ENCODE measurements around the gene UCK2. TPM values are rescaled to one million over a fixed set of nuclear protein-coding genes. Genes with fewer than 3 reads are reported as not detected.

The UCK2 gene
- total and polyA plus RNA-seq, 2 of the 8 experiments (the other 6 are each of a cell fraction or from before 2014, with no cell fraction given) = 103 to 109 TPM

DNA sequence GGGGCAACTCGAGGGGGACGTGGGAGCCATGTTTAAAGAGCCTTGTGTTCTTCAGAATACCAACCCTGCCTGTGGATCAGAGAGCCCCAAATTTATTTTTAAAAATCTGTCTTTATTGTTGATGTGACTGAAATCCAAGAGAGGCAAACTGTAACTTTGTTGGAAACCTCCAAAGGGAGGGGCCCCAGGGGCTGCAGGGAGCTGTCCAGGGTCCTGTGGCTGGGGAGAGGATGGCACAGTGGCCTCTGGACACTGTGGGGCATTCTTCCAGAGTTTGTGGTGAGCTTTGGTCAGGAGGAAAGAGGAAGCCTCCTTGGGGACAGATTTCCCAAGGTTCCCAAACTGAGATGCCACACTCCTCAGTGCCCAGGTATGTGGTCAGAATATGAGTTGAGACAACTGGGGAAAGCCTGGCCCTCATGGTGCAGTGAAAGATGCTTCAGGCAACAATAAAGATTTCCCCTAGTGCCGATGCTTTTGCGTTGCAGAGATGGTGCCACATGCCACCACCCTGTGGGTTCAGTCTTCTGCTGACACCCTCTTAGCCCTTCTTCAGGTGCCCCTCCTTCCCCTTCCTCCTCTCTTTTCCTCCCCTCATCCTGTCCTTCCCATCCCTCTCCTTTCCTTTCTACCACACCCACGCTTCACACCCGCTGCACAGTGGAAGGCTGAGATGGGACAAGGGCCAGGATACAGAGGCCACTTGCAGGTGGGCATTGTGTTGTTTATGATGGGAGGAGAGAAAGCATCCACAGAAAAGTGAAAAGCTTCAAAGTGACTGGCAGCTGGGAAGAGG lies 122.1 kb downstream of the UCK2 start:
- Histone ChIP-seq H3K79me1 (ENCODE audit: low read depth, low read length) (no peaks in the 10 kb centered on the region), H2BK120ac (replicated peaks; ENCODE audit: low read depth, low read length) (no peak overlapping the region), H2BK12ac (ENCODE audit: low read depth, low read length) (no peak overlapping the region), H2BK20ac (ENCODE audit: low read length) (no peak overlapping the region), H3K36me3 (ENCODE audit: control insufficient read depth in 2 of 4, insufficient read depth in 4 of 4, low read length in 3 of 4) (no peaks in the 10 kb centered on the region), H3K23ac (ENCODE audit: insufficient read length) (no peak overlapping the region), H4K5ac (ENCODE audit: insufficient read length, low read depth, low read length) (no peak overlapping the region), H3K27me3 (replicated peaks in 1 of 4; ENCODE audit: control insufficient read depth in 3 of 4, extremely low read depth in 1 of 4, insufficient read depth in 3 of 4, low read length in 3 of 4) (no peaks in the 10 kb centered on the region), H4K20me1 (replicated peaks in 1 of 2; ENCODE audit: control insufficient read depth in 1 of 2, insufficient read depth in 2 of 2, low read length in 2 of 2) (peaks cover 0 to 2% of the 10 kb centered on the region in 2 experiments), H3K9me3 (ENCODE audit: insufficient read depth in 2 of 2, low read depth in 1 of 2, low read length in 1 of 2) (no peaks in the 10 kb centered on the region), H3K27ac (ENCODE audit: low read depth, low read length) (no peak overlapping the region), H2BK15ac (ENCODE audit: low read length) (no peak overlapping the region), H3K14ac (ENCODE audit: insufficient read length) (no peak overlapping the region), H3K4ac (replicated peaks; ENCODE audit: insufficient read length, low read depth, low read length) (no peak overlapping the region), H3K4me3 (ENCODE audit: extremely low read depth in 1 of 4, insufficient read depth in 2 of 4, low read depth in 3 of 4, low read length in 4 of 4) (no peak overlapping the region), H2AK5ac (ENCODE audit: low read depth, low read length) (no peak overlapping the region), H3K79me2 (ENCODE audit: control insufficient read depth in 1 of 2, insufficient read depth in 2 of 2, low read length in 2 of 2) (no peaks in the 10 kb centered on the region), H4K91ac (replicated peaks; ENCODE audit: insufficient read length, low read length) (no peak overlapping the region), H3K4me1 (replicated peaks in 1 of 4; ENCODE audit: control insufficient read depth in 3 of 4, insufficient read depth in 4 of 4, low read length in 3 of 4) (no peaks in the 10 kb centered on the region), H4K8ac (ENCODE audit: extremely low read depth, insufficient read depth, low read length) (no peak overlapping the region), H3K9ac (replicated peaks in 1 of 4; ENCODE audit: extremely low read depth in 1 of 4, low read depth in 3 of 4, low read length in 3 of 4) (no peak overlapping the region), H3K4me2 (ENCODE audit: insufficient read depth in 1 of 2, low read depth in 2 of 2, low read length in 2 of 2) (no peak overlapping the region), H3K56ac (replicated peaks; ENCODE audit: insufficient read length, low read depth, low read length) (no peak overlapping the region), H2AFZ (ENCODE audit: low read length) (no peak overlapping the region), H3K18ac (ENCODE audit: extremely low read depth, low read length) (no peak overlapping the region), H2BK5ac (ENCODE audit: low read depth, low read length) (no peak overlapping the region), H3K23me2 (ENCODE audit: low read depth, low read length) (no peaks in the 10 kb centered on the region)
- FAIRE-seq (no peak), DNase-seq (ENCODE audit: low read depth in 1 of 2, low spot score in 2 of 2) (peak in 1 of 2 experiments; percentile 73)
- no peak for TF ChIP-seq MAFK (IDR thresholded peaks at IDR 0.05; ENCODE audit: low read depth, low read length)
- TF ChIP-seq RNF2 (IDR thresholded peaks at IDR 0.05; ENCODE audit: borderline replicate concordance, low read depth, low read length, missing control alignments, poor library complexity, severe bottlenecking) = no peak
- no peak for TF ChIP-seq CBX8 (IDR thresholded peaks at IDR 0.05; ENCODE audit: borderline replicate concordance, low read depth, low read length)
- no peak for TF ChIP-seq HDAC6 (IDR thresholded peaks at IDR 0.05; ENCODE audit: low read depth, low read length)
- no peak for TF ChIP-seq RAD21 (IDR thresholded peaks at IDR 0.05 in 1 of 2, conservative IDR thresholded peaks at IDR 0.05 in 1 of 2; ENCODE audit: low read depth in 2 of 2, low read length in 2 of 2)
- TF ChIP-seq SUZ12 (IDR thresholded peaks at IDR 0.05; ENCODE audit: low read length) = no peak
- TF ChIP-seq SAP30 (IDR thresholded peaks at IDR 0.05; ENCODE audit: insufficient read depth, insufficient replicate concordance, low read length) = no peak
- no peak for TF ChIP-seq CTBP2 (IDR thresholded peaks at IDR 0.05; ENCODE audit: borderline replicate concordance, insufficient read depth, insufficient read length, low read length)
- 77 to 100% methylated on average over 1 to 6 of the region's 6 CpGs for WGBS, 2 experiments (ENCODE audit: extremely low coverage in 1 of 2, insufficient coverage in 1 of 2, insufficient read length in 1 of 2, insufficient replicate concordance in 2 of 2, low coverage in 1 of 2, low lambda C conversion rate in 2 of 2, missing lambda C conversion rate in 1 of 2)
- ChIA-PET POLR2A (ENCODE audit: partially characterized antibody) (no interaction called here), CTCF (ENCODE audit: partially characterized antibody) (interaction anchor here (0.8 to 2.3 kb wide), 6 partner anchors 10 to 237 kb away, joined by 3 to 9 read pairs (median 5); no protein-coding TSS in a partner anchor)

Data from H1 (cell line).